Hepatocyte (in vitro differentiated cells): Measurements from ENCODE around the gene ADPRS.

Experiments used
- EZH2 ChIP-seq: fragments of 200-600 bp; sonication (generic); IDR thresholded peaks from 2 replicates; pipeline ENCODE4 v1.6.1; 2016; ENCODE audit warnings: antibody characterized with exemption, mild to moderate bottlenecking, borderline replicate concordance
- TF ChIP-seq, protein P1 (sequence below): fragments of 200-600 bp; sonication (generic); IDR thresholded peaks from 2 replicates; pipeline ENCODE4 v1.5.1; 2016; ENCODE audit warnings: antibody characterized with exemption, mild to moderate bottlenecking; ENCODE audit not compliant: poor library complexity

DNA sequence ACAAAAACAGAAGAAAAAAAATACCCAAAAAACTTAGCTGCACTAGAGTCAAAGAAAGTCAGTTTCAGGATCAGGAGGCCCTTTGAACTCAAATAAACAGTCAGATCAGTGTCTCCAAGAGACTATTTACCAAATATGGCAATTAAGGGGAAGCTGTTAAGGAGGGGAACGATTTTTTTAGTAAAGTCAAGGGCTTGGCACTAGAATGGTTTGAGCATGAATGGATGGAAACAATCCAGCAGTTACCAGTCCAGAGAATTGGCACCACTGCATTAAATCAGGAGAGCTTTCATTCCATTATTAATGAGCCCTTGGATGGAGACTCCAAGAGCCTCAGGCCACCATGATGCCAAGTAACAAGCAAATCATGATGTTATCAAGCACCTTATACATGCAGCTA, 53.4 kb downstream of the ADPRS start:
- TF ChIP-seq, protein P1, sequence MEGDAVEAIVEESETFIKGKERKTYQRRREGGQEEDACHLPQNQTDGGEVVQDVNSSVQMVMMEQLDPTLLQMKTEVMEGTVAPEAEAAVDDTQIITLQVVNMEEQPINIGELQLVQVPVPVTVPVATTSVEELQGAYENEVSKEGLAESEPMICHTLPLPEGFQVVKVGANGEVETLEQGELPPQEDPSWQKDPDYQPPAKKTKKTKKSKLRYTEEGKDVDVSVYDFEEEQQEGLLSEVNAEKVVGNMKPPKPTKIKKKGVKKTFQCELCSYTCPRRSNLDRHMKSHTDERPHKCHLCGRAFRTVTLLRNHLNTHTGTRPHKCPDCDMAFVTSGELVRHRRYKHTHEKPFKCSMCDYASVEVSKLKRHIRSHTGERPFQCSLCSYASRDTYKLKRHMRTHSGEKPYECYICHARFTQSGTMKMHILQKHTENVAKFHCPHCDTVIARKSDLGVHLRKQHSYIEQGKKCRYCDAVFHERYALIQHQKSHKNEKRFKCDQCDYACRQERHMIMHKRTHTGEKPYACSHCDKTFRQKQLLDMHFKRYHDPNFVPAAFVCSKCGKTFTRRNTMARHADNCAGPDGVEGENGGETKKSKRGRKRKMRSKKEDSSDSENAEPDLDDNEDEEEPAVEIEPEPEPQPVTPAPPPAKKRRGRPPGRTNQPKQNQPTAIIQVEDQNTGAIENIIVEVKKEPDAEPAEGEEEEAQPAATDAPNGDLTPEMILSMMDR = no peak
- no peak for TF ChIP-seq EZH2
